Suprapubic skin (tissue), 4 donors: ENCODE results near the gene ADK.

ENCODE experiments used
- CTCF ChIP-seq, 2 donors: fragments of 200-600 bp in 1 of 2; fragments of 450-650 bp in 1 of 2; sonication (generic) in 1 of 2; IDR thresholded peaks; one replicate each; pipeline ENCODE4 v1.5.1; 2016 to 2019; ENCODE audit warnings: antibody characterized with exemption in 2 of 2, mild to moderate bottlenecking in 1 of 2, moderate library complexity in 1 of 2
- EP300 ChIP-seq: sonication (generic); formaldehyde crosslinking; IDR thresholded peaks from one replicate; pipeline ENCODE4 v1.6.1; 2017; ENCODE audit warnings: antibody characterized with exemption
- POLR2A ChIP-seq, 2 donors: fragments of 450-650 bp; IDR thresholded peaks; one replicate each; pipeline ENCODE4 v1.6.1; 2017; ENCODE audit warnings: antibody characterized with exemption in 2 of 2, mild to moderate bottlenecking in 2 of 2, moderate library complexity in 2 of 2
- POLR2AphosphoS5 ChIP-seq, 3 donors: sonication (generic); formaldehyde crosslinking; IDR thresholded peaks; one replicate each; pipeline ENCODE4 v1.6.1; 2017; ENCODE audit warnings: antibody characterized with exemption in 3 of 3

DNA sequence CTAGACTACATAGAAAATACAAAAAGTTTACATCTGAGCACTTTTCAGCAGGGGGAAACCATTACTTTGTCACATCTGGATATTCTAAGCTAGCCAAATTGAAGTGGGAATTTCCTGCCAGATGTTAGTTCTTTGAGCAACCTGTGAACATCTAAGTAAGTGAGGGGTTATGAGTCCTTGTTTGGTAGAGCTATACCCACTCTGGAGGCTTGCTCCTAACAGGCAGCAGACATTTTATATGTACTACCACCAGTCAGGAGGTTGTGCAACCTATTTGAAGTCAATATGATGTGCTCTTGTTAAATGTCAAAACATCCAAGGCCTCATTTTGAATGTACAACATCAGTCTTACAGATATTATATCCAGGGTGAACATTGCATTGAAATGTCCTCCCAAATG, 532.0 kb downstream of the ADK start:
- TF ChIP-seq EP300 = no peak
- no peak for TF ChIP-seq POLR2A (IDR thresholded peaks at IDR 0.05)
- TF ChIP-seq CTCF (IDR thresholded peaks at IDR 0.05) = no peak
- no peak for TF ChIP-seq POLR2AphosphoS5 (IDR thresholded peaks at IDR 0.05)
